HepG2 (cell line): ENCODE results near the gene MLYCD. TPM values are rescaled to one million over a fixed set of nuclear protein-coding genes. Genes with fewer than 3 reads are reported as not detected.

Source experiments
- ATAC-seq: fragments of 200-7000 bp; cut with Tn5 transposase; 3 replicates; pipeline ENCODE4 v1.9.1; 2020; ENCODE audit warnings: mild to moderate bottlenecking, moderate library complexity
- BruUV-seq: library from RNA; stranded (reverse); fragments of 400-500 nt; replicated peaks from 2 replicates; lab custom pipeline; 2021; lab: Mats Ljungman, UMichigan
- CTCF ChIA-PET: fragments of 300-600 bp; formaldehyde crosslinking; extraction: SDS; loops from one replicate; lab custom pipeline; 2021; ENCODE audit warnings: low total read pairs, inconsistent platforms, low intra/inter-chr PET ratio; lab: Yijun Ruan, JAX
- POLR2A ChIA-PET: fragments of 350-600 bp; sonication (Branson Sonifier 250); formaldehyde crosslinking; loops from one replicate; lab custom pipeline; 2020; ENCODE audit warnings: antibody characterized with exemption, inconsistent platforms; lab: Yijun Ruan, JAX
- DNase-seq: peaks from one replicate; pipeline ENCODE4 v3.0.0-alpha.2; 2015; ENCODE audit warnings: low spot score
- FAIRE-seq: peaks from 3 replicates; lab custom pipeline; 2011; peaks lifted over from hg19 to GRCh38; lab: Jason Lieb, UNC
- H2AFZ ChIP-seq: one replicate; pipeline ENCODE4 v1.6.1; 2011; ENCODE audit warnings: low read length, inconsistent platforms
- H3K27ac ChIP-seq: fragments of 300-600 bp; 3 replicates; pipeline ENCODE4 v1.8.0; 2011; ENCODE audit warnings: mixed run types, mild to moderate bottlenecking, mixed read lengths, low read length, inconsistent platforms; ENCODE audit not compliant: insufficient read depth; ENCODE audit errors: extremely low read length
- H3K27me3 ChIP-seq, 2 experiments: fragments of 200-600 bp in 1 of 2; 2 replicates in 1 of 2; 3 replicates in 1 of 2; pipeline versions ENCODE4 v1.6.0 to v1.8.0; 2011; ENCODE audit warnings: low read length in 2 of 2, mild to moderate bottlenecking in 2 of 2, moderate library complexity in 2 of 2, inconsistent platforms in 1 of 2; ENCODE audit not compliant: insufficient read depth in 2 of 2, control insufficient read depth in 1 of 2
- H3K36me3 ChIP-seq, 2 experiments: fragments of 200-600 bp in 1 of 2; replicated peaks in 1 of 2; 2 replicates in 1 of 2; 3 replicates in 1 of 2; pipeline versions ENCODE4 v1.5.1 to v1.8.0; 2011; ENCODE audit warnings: low read length in 2 of 2, inconsistent platforms in 1 of 2; ENCODE audit not compliant: insufficient read depth in 2 of 2, control insufficient read depth in 1 of 2
- H3K4me1 ChIP-seq: 2 replicates; pipeline ENCODE4 v1.5.1; 2012; ENCODE audit warnings: low read length, inconsistent platforms; ENCODE audit not compliant: insufficient read depth
- H3K4me2 ChIP-seq: 2 replicates; pipeline ENCODE4 v1.6.0; 2011; ENCODE audit warnings: low read depth, low read length, inconsistent platforms
- H3K4me3 ChIP-seq, 3 experiments: fragments of 200-600 bp in 1 of 3; sonication (generic), shearing (Covaris generic) in 1 of 3; replicated peaks in 1 of 3; 2 replicates each; pipeline ENCODE4 v1.5.1; 2011 to 2016; ENCODE audit warnings: low read length in 3 of 3, inconsistent platforms in 2 of 3, low read depth in 2 of 3, mild to moderate bottlenecking in 2 of 3, control low read depth in 1 of 3, mixed read lengths in 1 of 3; ENCODE audit not compliant: insufficient read depth in 1 of 3
- H3K79me2 ChIP-seq: one replicate; pipeline ENCODE4 v1.6.1; 2011; ENCODE audit warnings: low read length, inconsistent platforms; ENCODE audit not compliant: insufficient read depth
- H3K9ac ChIP-seq: 2 replicates; pipeline ENCODE4 v1.6.0; 2011; ENCODE audit warnings: mild to moderate bottlenecking, low read depth, low read length, inconsistent platforms; ENCODE audit not compliant: insufficient read depth
- H3K9me3 ChIP-seq: 2 replicates; pipeline ENCODE4 v1.5.1; 2012; ENCODE audit warnings: mild to moderate bottlenecking, low read length
- H4K20me1 ChIP-seq: 2 replicates; pipeline ENCODE4 v1.6.0; 2011; ENCODE audit warnings: inconsistent platforms, mild to moderate bottlenecking, low read length, moderate library complexity; ENCODE audit not compliant: insufficient read depth
- AGO2 ChIP-seq: fragments of 200-400 bp; formaldehyde crosslinking; optimal IDR thresholded peaks from 2 replicates; pipeline ENCODE3; 2017; ENCODE audit warnings: mild to moderate bottlenecking, low read depth, low read length, moderate library complexity
- AKAP8 ChIP-seq: sonication (generic); formaldehyde crosslinking; IDR thresholded peaks from 2 replicates; pipeline ENCODE4 v1.5.1; 2020; ENCODE audit warnings: mild to moderate bottlenecking, missing genetic modification reagents
- EZH2 ChIP-seq: conservative IDR thresholded peaks from 2 replicates; pipeline ENCODE4 v1.6.1; 2012; ENCODE audit warnings: mild to moderate bottlenecking, low read depth, low read length, moderate library complexity
- FOXK1 ChIP-seq: sonication (generic); formaldehyde crosslinking; IDR thresholded peaks from 2 replicates; pipeline ENCODE4 v1.4.0; 2020; ENCODE audit warnings: low read depth, missing genetic modification reagents, borderline replicate concordance
- HHEX ChIP-seq: IDR thresholded peaks from 2 replicates; pipeline ENCODE4 v1.6.1; 2016; ENCODE audit warnings: control low read depth
- HNRNPLL ChIP-seq: fragments of 200-400 bp; formaldehyde crosslinking; IDR thresholded peaks from 2 replicates; pipeline ENCODE4 v1.6.1; 2017; ENCODE audit warnings: mild to moderate bottlenecking, low read depth, low read length; ENCODE audit not compliant: poor library complexity, severe bottlenecking
- NFRKB ChIP-seq: fragments of 450-650 bp; IDR thresholded peaks from 2 replicates; pipeline ENCODE4 v1.6.1; 2017
- PAX8 ChIP-seq: sonication (generic); formaldehyde crosslinking; IDR thresholded peaks from 2 replicates; pipeline ENCODE4 v1.8.0; 2022; ENCODE audit warnings: mild to moderate bottlenecking, missing genetic modification reagents, borderline replicate concordance
- ZNF224 ChIP-seq: sonication (generic); formaldehyde crosslinking; IDR thresholded peaks from 2 replicates; pipeline ENCODE4 v1.5.0; 2020; ENCODE audit warnings: mild to moderate bottlenecking, missing genetic modification reagents
- ZNF547 ChIP-seq: sonication (generic); formaldehyde crosslinking; IDR thresholded peaks from 2 replicates; pipeline ENCODE4 v1.5.1; 2020; ENCODE audit warnings: mild to moderate bottlenecking, missing genetic modification reagents
- WGBS: methylation state at CpG from one replicate; pipeline ENCODE4 v1.1.6; 2017; ENCODE audit warnings: low lambda C conversion rate; 5-methylcytosine and 5-hydroxymethylcytosine counted together
- in situ Hi-C: cut with HindIII; loops from 2 replicates; pipeline ENCODE4 v1.10.0; 2017; ENCODE audit warnings: low pct_unique_long_range_greater_than_20kb; ENCODE audit not compliant: extremely low pct_ligation_motif_present
- intact Hi-C: fragments of 100-400 bp; cut with micrococcal nuclease; formaldehyde crosslinking; loops from one replicate; pipeline ENCODE4 v1.10.0; 2022; ENCODE audit not compliant: unreplicated experiment
- polyA plus RNA-seq, 8 experiments: library from polyadenylated mRNA; depleted of rRNA in 3 of 8; stranded (reverse) in 7 of 8; unstranded in 1 of 8; fragments of >200 nt; fragmentation: Illumina TruSeq in 4 of 8; extraction: Trizol in 4 of 8; gene quantifications; 2 replicates each; pipeline versions ENCODE4 v1.2.1 to v1.2.3, GENCODE V29; 2011 to 2016; ENCODE audit warnings: low read depth in 4 of 8, missing spikeins in 1 of 8, mixed read lengths in 1 of 8; ENCODE audit not compliant: insufficient read depth in 1 of 8
- total RNA-seq, 5 experiments: library from RNA; depleted of rRNA; stranded (reverse); fragments of >200 nt; fragmentation: Illumina TruSeq; extraction: Trizol; gene quantifications; 2 replicates each; pipeline ENCODE4 v1.2.3, GENCODE V29; 2016; ENCODE audit warnings: low read depth in 1 of 5
- TF ChIP-seq, protein P1 (sequence below): sonication (generic); formaldehyde crosslinking; IDR thresholded peaks from 2 replicates; pipeline ENCODE4 v1.4.0; 2020; ENCODE audit warnings: missing genetic modification reagents
- TF ChIP-seq, protein P2 (sequence below): sonication (generic); formaldehyde crosslinking; IDR thresholded peaks from 2 replicates; pipeline ENCODE4 v1.4.0; 2020; ENCODE audit warnings: mild to moderate bottlenecking, missing genetic modification reagents

Gene MLYCD
- total and polyA plus RNA-seq, 2 of the 13 experiments (the other 11 are each of a cell fraction or from before 2014, with no cell fraction given), result 1.8 to 4.0 TPM

DNA sequence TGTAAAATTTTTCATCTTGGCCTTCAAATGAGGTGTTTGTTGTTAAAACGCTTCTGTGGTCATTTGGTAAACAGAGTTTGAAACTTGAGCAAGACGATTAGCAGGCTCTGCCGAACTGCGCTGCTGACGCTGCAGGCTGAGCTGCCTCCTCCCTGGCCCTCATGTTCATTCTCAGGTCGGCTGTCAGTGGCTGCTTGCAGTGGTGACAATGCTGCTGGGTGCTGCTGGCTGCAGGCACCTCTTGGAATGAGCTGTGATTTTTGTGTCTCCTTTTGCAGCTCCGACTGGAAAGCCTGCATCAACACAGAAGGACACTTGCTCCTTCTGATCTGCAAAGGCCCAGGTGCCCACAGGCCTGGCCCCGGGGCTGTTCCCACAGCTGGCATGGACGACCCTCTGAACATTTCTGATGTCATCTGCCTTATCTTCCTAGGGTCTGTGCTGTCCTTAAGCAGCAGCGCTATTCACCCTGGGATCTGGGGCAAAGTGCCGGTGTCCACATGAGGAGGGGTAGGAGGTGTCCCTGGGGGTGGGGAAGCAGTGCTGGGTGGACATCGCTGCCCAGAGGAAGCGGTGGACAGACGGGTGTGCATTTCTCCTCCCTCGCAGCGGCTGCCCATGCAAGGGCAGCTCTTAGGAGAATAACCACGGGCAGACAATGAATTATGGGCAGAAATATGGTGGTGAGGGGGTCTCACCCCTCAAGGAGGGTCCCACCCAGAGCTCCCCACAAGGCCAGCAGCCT is 31.1 kb downstream of the MLYCD start:
- ChIA-PET CTCF (no interaction called here), POLR2A (interaction anchor here (1.3 to 5.4 kb wide), 3 partner anchors 8 to 24 kb away, joined by 4 to 46 read pairs (median 5); partner anchors contain the start of gene OSGIN1)
- H3K27ac ChIP-seq, result no peak overlapping the region
- no peaks in the 10 kb centered on the region for H4K20me1 ChIP-seq
- DNase-seq (no peak), ATAC-seq (no peak), FAIRE-seq (peak; percentile 26)
- H3K9me3 ChIP-seq, result no peaks in the 10 kb centered on the region
- H3K4me2 ChIP-seq, result 0 out of 2 replicates have a peak overlapping the region, but pooled peaks have one; percentile 20
- H3K27me3 ChIP-seq, result peaks cover 4 to 47% of the 10 kb centered on the region in 2 experiments; a peak in 4 of 5 replicates
- 22% methylated on average over 17 of the region's 17 CpGs for WGBS
- intact Hi-C loops, result loop anchor here (2.0 kb wide), 1 partner anchor 13 kb away; no protein-coding TSS in a partner anchor
- H3K36me3 ChIP-seq, result no peaks in the 10 kb centered on the region
- no peak overlapping the region for H2AFZ ChIP-seq
- H3K4me1 ChIP-seq, result peaks cover 45% of the 10 kb centered on the region
- H3K9ac ChIP-seq, result no peak overlapping the region
- no peaks in the 10 kb centered on the region for H3K79me2 ChIP-seq
- BruUV-seq, result no TSS peak
- in situ Hi-C loops, result loop anchor here (10.0 kb wide), 1 partner anchor 115 kb away; the partner anchor contains the start of gene SLC38A8
- TF ChIP-seq PAX8 (CRISPR knock-in tag) (no peak), EZH2 (0 out of 2 replicates have a peak, but pooled peaks have one; percentile 39), HNRNPLL (peak; percentile 39)
- H3K4me3 ChIP-seq, result no peak overlapping the region

DNA sequence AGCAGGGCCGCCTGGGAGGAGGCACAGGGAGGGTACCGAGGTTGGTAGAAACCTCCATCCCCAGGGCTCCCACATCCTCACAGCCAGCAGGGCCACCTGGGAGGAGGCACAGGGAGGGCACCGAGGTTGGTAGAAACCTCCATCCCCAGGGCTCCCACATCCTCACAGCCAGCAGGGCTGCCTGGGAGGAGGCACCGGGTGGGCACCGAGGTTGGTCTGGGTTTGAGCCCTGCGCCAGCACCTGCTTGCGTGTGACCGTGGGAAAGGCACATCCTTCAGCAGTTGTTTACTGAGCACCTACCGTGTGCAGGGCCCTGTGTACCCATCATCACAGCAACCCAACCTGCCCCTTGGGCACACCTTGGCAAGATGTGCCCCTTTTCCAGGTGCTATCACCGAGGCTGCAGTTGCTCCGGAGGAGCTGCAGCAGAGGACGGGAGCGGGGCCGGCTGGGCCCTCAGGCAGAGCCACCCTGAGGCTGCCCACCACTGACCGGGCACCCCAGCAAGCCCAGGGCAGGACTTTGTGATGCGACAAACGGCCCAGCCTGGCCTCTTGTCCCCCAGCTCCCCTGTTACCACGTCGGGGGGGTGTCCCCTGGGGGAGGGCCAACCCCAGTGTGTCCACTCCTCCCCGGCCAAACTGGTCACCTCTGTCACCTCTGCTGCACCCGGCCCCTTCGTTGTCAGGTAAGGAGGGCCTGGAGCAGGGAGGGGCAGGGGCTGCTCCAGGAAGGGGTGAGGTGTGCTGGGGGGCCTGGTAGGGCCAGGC is 32.0 kb downstream of the MLYCD start:
- WGBS, result 63% methylated on average over 14 of the region's 22 CpGs
- TF ChIP-seq ZNF224 (CRISPR knock-in tag), result no peak
- no peak for TF ChIP-seq ZNF547 (CRISPR knock-in tag)
- TF ChIP-seq, protein P1, sequence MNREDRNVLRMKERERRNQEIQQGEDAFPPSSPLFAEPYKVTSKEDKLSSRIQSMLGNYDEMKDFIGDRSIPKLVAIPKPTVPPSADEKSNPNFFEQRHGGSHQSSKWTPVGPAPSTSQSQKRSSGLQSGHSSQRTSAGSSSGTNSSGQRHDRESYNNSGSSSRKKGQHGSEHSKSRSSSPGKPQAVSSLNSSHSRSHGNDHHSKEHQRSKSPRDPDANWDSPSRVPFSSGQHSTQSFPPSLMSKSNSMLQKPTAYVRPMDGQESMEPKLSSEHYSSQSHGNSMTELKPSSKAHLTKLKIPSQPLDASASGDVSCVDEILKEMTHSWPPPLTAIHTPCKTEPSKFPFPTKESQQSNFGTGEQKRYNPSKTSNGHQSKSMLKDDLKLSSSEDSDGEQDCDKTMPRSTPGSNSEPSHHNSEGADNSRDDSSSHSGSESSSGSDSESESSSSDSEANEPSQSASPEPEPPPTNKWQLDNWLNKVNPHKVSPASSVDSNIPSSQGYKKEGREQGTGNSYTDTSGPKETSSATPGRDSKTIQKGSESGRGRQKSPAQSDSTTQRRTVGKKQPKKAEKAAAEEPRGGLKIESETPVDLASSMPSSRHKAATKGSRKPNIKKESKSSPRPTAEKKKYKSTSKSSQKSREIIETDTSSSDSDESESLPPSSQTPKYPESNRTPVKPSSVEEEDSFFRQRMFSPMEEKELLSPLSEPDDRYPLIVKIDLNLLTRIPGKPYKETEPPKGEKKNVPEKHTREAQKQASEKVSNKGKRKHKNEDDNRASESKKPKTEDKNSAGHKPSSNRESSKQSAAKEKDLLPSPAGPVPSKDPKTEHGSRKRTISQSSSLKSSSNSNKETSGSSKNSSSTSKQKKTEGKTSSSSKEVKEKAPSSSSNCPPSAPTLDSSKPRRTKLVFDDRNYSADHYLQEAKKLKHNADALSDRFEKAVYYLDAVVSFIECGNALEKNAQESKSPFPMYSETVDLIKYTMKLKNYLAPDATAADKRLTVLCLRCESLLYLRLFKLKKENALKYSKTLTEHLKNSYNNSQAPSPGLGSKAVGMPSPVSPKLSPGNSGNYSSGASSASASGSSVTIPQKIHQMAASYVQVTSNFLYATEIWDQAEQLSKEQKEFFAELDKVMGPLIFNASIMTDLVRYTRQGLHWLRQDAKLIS (CRISPR knock-in tag), result no peak
- no peak for TF ChIP-seq AKAP8 (CRISPR knock-in tag)
- no peak for TF ChIP-seq NFRKB
- TF ChIP-seq, protein P2, sequence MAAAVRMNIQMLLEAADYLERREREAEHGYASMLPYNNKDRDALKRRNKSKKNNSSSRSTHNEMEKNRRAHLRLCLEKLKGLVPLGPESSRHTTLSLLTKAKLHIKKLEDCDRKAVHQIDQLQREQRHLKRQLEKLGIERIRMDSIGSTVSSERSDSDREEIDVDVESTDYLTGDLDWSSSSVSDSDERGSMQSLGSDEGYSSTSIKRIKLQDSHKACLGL (CRISPR knock-in tag), result 0 out of 2 replicates have a peak, but pooled peaks have one; percentile 41
- peak; percentile 32 for TF ChIP-seq AGO2
- TF ChIP-seq HHEX, result no peak
- TF ChIP-seq FOXK1, result no peak

More for the DNA sequence above, 32.0 kb downstream of the MLYCD start:
- Histone ChIP-seq H3K4me3 (no peak overlapping the region), H3K9me3 (no peaks in the 10 kb centered on the region), H3K79me2 (no peaks in the 10 kb centered on the region), H3K4me1 (peaks cover 52% of the 10 kb centered on the region), H3K36me3 (no peaks in the 10 kb centered on the region), H2AFZ (no peak overlapping the region), H4K20me1 (no peaks in the 10 kb centered on the region), H3K27me3 (peaks cover 4 to 51% of the 10 kb centered on the region in 2 experiments; a peak in 4 of 5 replicates), H3K27ac (no peak overlapping the region), H3K9ac (no peak overlapping the region), H3K4me2 (no peak overlapping the region)
- intact Hi-C loops, result no loop called here
- ChIA-PET CTCF (no interaction called here), POLR2A (interaction anchor here (2.1 to 5.4 kb wide), 2 partner anchors 7 to 23 kb away, joined by 5 to 46 read pairs; partner anchors contain the start of gene OSGIN1)
- DNase-seq, result no peak
- in situ Hi-C loops, result no loop called here
- no peak for ATAC-seq
- FAIRE-seq, result no peak
- BruUV-seq, result no TSS peak
